ENCODE results near the gene NOP9.
A peak's percentile ranks its signal among the peaks of the same experiment; 100 is the strongest.

Gene NOP9

DNA sequence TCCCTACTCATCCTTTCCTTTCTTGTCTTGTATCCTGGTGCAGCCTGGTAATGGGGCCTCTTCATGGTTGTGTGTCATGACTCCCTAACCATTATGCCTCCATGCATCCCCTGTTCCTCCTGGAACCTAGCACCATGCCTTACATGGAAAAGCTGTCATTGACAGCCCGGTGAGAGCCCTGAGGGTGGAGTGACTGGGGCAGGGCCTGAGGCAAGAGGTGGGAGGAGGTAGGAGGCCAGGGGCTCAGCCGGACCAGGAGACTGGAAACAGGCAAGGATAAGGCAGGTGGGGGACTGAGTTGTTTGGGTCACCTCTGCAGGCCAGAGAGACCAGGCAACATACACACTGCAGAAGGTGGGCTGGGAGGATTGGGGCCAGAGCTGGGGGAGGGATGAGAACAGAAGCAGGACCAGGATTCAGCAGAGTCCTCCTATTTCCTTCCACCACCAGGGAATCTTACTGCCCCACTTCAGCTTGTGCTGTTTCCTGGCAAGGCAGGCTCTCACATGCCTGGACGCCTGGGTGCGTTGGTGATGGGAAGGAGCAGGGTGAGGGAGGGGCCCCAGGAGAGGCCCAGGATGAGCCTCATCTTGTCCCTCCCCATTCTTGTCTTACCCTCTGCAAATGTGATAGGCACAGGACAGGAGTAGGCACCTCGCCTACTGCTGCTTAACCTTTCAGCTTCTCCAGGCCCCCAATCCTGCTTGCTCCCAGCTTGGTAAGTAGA lies 10.1 kb downstream of the NOP9 start, which contains the start of gene LTB4R2:
Gene LTB4R2 (plus strand): TSS at position 603 of the 727 bp plus-strand sequence. CDS start 525 bp downstream, outside the sequence.
- DNase-seq (ENCODE audit: low read depth in 2 of 2), result no peak

DNA sequence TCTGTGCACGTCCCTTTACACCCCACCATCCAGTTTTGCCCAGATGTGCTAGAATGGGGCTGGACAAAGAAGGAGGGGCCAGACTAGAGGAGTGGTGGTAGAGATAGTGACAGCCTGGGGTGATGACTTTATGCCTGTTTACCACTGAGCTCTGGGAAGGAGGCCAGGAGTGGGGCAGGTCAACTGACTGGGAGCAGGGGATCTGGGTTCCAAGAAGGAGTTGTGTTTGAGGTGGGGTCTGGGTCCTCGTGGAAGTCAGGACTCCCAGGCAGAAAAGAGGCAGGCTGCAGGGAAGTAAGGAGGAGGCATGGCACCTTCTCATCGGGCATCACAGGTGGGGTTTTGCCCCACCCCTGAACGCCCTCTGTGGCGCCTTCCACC lies 10.6 kb downstream of the NOP9 start:
- no peak for DNase-seq (ENCODE audit: low read depth in 2 of 2)

DNA sequence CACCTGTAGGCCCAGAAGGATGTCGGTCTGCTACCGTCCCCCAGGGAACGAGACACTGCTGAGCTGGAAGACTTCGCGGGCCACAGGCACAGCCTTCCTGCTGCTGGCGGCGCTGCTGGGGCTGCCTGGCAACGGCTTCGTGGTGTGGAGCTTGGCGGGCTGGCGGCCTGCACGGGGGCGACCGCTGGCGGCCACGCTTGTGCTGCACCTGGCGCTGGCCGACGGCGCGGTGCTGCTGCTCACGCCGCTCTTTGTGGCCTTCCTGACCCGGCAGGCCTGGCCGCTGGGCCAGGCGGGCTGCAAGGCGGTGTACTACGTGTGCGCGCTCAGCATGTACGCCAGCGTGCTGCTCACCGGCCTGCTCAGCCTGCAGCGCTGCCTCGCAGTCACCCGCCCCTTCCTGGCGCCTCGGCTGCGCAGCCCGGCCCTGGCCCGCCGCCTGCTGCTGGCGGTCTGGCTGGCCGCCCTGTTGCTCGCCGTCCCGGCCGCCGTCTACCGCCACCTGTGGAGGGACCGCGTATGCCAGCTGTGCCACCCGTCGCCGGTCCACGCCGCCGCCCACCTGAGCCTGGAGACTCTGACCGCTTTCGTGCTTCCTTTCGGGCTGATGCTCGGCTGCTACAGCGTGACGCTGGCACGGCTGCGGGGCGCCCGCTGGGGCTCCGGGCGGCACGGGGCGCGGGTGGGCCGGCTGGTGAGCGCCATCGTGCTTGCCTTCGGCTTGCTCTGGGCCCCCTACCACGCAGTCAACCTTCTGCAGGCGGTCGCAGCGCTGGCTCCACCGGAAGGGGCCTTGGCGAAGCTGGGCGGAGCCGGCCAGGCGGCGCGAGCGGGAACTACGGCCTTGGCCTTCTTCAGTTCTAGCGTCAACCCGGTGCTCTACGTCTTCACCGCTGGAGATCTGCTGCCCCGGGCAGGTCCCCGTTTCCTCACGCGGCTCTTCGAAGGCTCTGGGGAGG lies 11.3 kb downstream of the NOP9 start, which contains the start of gene LTB4R:
Gene LTB4R (plus strand): TSS at position 857 of the 959 bp plus-strand sequence. CDS start 4,150 bp downstream, outside the sequence.
- peak in 1 of 2 donors; percentile 34 for DNase-seq (ENCODE audit: low read depth in 2 of 2)

DNA sequence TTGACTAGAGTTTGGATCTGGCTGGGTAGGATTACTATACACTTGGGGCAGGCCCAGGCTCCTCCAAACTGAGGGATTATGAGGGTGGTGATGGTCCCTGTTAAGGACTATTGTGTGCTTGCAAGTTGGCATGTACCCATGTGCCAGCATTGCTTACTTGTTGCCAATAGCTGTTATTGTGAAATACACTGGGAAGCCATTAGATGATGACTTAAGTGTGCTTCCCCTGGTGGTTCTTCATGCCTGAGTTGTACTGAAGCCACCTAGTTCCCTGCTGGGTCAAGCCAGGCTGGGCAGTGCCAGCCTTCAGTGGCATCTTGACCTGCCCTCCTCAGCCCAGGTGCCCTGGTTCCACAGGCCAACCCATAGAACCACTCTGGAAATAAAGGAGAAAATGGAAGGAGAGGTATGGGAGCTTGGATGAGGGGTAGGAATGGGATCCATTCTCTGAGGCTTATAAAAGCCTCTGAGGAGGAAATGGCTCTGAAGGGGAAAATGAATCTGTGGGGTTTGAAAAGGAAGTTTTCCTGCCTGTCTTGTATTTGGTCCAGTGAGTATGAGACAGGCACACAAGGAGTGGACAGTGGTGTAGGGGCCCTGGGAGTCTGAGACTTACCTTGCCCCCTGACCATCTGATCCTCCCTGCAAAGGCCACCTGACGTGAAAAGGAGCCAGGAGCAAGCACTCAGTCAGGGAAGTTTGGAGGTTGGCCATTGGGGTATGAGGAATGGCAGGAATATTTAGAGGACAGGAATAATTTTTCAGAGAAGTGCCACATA lies 12.4 kb downstream of the NOP9 start:
- no peak for DNase-seq (ENCODE audit: low read depth in 2 of 2)

DNA sequence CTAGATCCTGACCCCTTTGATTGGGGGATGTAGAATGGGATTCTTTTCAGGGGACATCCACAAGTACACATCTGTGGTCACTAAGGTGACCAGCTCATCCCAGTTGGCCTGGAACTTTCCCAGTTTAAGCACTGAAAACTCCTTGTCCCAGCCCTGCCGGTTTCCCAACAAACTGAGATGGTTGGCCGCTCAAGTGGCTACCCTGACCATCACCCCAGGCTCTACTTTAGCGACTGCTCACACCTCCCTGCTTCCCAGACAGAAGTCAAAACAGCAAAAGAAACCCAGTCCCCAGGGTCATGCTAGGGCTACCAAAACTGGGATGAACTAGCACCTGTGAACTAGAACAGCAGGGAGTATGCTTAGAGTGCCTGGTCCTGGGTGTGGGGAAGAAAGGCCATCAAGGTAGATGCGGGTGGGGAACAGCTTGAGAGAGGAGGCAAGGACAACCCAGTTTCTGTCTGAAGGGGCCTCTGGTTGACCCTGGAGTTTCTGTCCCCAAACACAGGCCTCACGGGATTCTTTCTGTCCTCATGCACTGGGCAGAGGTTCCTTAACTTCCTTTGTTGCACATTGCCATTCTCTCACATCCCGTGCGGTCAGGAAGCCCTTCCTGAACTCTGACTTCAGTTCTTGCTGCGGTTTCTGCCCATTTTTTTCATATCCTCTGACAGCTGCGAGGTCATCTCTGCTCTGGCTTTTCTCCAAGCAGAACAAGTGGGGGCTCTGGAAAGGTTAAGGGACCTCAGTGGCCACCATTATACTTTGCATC lies 13.3 kb downstream of the NOP9 start:
- DNase-seq (ENCODE audit: low read depth in 2 of 2), result no peak

DNA sequence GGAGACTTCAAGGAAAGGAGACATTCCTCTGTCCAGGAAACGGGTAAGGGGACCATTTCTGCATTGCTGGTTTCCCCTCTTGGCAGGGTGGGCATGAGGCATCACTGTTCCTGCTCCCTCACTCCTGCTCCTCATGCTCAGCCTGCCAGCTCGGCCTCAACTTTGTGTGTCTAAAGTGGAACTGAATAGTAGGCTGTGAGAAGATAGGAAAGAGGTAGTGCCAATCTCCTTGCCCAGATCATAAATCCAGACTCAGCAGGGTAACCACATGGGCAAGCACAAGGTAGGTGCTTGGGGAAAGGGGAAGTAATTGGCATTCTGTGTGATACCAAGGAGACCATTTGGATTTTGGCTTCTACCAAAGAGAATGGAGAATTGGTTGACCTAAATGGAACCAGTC lies 14.3 kb downstream of the NOP9 start:
- DNase-seq (ENCODE audit: low read depth in 2 of 2), result no peak

DNA sequence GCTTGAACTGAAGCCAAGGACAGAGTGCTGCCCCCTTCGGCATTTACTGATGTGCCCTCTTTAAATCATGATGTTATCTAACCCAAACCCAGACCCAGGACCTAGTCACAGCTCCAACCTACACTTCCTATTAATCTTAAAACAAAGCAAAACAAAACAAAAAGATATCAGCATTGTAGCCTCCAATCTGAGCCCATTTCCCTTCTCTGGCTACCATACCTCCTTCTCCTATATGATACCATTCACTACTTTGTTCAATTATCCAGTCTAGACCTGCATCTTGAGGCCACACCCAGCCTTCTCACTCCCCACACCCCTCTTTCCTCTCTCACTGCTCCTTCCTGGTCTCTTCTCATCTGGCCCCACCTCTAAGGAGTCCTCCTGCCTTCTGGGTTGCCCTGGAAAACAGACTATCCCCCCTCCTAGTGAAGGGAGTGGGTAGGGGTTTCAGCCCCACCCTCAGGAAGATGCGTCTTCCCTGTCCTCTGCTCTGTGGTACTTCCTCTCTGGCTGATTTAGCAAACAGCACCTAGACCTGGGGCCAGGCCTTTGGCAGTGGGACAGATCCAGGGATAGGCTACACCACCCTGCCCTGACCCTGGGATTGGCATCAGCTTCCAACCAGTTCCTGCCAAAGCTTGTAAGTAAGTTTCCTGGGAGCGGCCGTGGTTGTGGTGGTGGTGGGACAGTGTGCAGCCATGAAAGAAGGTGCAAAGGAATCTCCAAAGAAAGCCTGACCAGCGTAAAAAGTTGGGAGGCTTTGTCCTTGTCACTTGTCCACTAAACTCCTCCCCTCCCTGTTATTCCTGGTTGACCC lies 14.9 kb downstream of the NOP9 start:
- DNase-seq (ENCODE audit: low read depth in 2 of 2), result no peak

DNA sequence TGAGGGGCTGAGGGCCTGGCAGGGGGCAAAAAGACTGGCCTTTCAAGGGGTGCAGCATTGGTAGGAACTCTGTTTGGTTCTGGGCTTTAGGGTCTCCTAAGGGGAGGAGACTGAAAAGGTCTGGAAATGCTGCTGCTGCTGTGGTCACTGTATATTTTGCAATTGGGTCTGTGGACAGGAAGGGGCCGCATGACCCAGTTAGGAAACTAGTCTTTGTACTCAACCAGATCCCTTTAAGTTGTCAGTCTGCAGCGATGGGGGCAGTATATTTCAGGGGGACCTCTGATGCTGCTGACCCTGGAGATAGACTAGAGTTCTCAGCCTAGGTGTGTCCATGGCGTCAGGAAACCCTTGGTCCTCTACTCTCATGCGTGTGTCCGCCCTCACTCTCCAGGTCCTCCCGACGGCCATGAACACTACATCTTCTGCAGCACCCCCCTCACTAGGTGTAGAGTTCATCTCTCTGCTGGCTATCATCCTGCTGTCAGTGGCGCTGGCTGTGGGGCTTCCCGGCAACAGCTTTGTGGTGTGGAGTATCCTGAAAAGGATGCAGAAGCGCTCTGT lies 15.7 kb downstream of the NOP9 start:
- no peak for DNase-seq (ENCODE audit: low read depth in 2 of 2)

DNA sequence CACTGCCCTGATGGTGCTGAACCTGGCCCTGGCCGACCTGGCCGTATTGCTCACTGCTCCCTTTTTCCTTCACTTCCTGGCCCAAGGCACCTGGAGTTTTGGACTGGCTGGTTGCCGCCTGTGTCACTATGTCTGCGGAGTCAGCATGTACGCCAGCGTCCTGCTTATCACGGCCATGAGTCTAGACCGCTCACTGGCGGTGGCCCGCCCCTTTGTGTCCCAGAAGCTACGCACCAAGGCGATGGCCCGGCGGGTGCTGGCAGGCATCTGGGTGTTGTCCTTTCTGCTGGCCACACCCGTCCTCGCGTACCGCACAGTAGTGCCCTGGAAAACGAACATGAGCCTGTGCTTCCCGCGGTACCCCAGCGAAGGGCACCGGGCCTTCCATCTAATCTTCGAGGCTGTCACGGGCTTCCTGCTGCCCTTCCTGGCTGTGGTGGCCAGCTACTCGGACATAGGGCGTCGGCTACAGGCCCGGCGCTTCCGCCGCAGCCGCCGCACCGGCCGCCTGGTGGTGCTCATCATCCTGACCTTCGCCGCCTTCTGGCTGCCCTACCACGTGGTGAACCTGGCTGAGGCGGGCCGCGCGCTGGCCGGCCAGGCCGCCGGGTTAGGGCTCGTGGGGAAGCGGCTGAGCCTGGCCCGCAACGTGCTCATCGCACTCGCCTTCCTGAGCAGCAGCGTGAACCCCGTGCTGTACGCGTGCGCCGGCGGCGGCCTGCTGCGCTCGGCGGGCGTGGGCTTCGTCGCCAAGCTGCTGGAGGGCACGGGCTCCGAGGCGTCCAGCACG lies 16.4 kb downstream of the NOP9 start:
- DNase-seq (ENCODE audit: low read depth in 2 of 2), result no peak

DNA sequence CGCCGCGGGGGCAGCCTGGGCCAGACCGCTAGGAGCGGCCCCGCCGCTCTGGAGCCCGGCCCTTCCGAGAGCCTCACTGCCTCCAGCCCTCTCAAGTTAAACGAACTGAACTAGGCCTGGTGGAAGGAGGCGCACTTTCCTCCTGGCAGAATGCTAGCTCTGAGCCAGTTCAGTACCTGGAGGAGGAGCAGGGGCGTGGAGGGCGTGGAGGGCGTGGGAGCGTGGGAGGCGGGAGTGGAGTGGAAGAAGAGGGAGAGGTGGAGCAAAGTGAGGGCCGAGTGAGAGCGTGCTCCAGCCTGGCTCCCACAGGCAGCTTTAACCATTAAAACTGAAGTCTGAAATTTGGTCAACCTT lies 16.9 kb downstream of the NOP9 start:
- no peak for DNase-seq (ENCODE audit: low read depth in 2 of 2)

DNA sequence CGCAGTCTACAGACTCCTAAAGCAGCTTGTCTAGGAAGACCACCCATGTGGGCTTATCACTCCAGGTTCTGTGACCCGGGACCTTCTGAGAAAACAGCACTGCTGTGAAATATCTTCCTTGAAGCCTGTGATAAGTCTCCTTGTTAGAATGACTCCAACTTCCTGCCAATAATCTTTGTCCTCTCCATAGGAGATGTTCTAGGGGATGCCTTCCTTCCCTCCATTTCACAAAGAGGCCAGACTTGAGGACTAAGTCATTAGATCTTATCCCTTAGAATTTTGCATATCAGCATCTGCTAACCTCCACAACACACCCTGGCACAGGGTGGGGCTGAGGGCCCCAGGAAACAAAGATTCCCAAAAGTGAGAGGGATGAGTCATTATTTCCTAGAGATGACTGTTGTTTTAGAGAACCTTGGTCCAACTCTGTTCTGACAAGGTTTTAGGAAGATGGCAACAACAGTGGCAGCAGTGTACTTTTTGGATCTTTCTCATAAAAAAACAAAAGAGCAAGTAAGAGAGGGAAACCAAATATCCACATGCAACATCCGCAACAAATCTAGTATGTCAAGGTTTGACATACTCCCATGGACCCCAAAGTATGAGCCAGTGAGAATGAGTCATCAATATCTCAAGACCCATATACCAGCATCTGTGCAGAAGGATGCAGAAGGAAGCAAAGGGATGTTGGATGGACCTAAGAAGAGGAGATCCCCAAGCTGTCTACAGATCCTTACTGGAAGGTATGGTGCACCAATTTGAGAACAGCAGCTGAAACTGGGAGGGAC lies 17.7 kb downstream of the NOP9 start:
- DNase-seq (ENCODE audit: low read depth in 2 of 2), result no peak

DNA sequence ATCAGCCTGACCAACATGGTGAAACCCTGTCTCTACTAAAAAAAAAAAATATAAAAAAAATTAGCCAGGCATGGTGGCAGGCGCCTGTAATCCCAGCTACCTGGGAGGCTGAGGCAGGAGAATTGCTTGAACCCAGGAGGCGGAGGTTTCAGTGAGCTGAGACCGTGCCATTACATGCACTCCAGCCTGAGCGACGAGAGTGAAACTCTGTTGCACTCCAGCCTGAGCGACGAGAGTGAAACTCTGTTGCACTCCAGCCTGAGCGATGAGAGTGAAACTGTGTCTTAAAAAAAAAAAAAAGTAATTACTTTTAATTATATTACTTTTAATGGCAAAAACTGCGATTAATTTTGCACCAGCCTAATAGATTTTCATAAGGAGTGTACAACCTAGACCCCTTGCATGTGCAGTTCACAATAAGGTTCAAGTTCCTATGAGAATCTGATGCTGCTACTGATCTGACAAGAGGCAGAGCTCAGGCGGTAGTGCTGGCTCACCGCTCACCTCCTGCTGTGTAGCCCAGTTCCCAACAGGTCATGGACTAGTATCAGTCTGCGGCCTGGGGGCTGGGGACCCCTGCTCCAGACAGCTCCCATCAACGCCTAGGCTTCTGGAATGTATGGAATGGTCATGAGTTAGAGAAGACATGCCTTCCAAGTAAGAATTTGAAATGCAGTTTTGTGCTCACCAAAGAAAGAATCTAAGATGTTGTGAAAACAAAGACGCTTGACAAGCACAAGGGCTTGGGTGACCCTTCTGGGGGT lies 21.7 kb downstream of the NOP9 start:
- DNase-seq (ENCODE audit: low read depth in 2 of 2), result no peak

DNA sequence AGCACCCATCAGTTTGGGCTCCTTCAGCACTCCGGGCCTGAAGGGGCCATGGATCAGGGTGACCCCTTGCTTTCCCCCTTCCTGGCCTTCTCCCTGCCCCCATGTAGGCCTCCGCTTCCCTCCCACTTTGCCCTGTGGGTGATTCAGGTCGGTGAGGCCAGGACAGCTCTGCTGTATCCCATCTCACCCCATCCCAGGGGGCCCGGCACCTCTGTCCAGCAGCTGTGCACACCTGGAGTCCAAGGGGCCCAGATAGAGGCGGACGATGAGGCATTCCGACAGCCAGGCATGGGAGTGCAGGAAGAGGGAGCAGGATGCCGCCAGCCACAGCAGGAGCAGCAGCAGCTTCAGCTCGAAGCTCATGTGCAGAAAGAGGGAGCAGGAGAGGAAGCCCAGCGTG lies 23.0 kb downstream of the NOP9 start:
- no peak for DNase-seq (ENCODE audit: low read depth in 2 of 2)

DNA sequence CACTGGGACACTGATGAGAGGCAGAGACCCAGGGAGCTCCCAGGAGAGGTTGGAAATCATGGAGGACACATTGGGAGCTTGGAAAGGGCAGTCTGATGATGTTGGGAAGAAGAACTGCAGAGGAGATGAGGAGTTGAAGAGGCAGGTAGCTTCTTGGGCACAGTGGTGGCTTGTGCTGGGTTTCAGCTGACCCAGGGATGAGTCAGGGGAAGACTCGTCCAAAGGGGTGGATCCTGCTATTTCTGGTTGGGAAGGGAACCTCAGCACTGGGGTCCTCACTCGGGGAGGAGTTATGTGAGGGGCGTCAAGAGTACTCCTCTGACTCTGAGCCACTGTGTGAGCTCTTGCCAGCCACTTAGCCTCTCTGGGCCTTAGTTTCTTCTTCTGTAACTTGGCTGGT lies 23.7 kb downstream of the NOP9 start:
- no peak for DNase-seq (ENCODE audit: low read depth in 2 of 2)

DNA sequence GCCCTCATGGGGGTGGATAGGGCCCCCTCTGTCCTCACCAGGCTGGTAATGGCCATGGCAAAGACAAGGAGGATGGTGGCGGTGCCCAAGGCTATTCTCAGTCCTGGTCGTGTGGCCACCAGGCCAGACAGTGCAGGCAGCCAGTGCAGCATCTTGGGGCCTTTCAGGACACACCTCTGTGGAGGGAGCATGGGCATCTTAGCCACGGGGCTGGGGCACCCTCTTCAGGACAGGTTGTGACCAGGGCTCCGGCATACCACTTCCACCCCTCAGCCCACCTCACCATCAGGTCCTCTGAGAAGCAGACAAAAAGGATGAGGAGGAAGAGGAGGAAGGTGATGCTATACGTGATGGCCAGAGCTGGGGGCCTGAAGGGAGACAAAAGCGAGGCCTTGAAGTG lies 24.4 kb downstream of the NOP9 start:
- DNase-seq (ENCODE audit: low read depth in 2 of 2), result no peak

DNA sequence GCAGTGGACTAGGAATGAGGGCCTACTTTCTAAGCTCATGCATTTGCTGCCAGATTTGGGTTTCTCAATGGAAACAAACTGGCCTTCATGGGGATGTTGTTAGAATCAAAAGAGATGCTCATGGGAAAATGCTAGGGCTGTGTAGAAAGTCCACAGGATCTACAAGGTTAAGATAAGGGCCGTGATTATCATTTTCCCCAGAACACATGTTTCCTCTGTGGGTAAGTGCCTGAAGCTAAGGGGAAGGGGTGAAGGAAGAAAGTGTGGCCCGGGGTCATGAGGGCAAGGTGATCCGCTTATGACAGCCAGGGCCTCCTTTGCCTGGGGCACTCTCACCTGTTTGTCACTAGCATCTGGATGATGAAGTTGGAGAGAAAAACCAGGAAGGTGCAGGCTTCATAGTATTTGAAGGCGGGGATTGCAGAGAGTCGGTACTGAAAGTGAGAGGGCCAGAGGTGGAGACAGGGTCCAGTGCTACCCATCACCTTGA lies 25.4 kb downstream of the NOP9 start:
- DNase-seq (ENCODE audit: low read depth in 2 of 2), result no peak

DNA sequence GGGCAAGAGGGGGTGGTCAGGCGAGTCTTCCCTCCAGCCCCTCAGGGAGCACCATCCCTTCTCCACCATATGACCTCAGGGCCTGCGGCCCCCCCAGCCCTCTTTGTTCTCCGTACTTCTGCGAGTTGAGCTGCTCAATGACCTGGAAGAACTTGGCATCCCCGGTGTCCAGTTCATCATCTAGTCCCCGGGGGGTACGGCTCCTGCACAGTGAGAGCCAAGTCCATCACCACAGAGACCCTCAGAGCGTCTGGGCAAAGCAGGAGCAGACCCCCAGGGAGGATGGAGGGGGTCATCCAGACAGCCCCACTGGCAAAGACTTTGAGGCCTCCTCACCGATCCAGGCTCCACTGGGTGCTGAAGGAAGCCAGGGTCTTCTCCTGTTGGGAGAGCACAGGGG lies 26.3 kb downstream of the NOP9 start:
- DNase-seq (ENCODE audit: low read depth in 2 of 2), result no peak

DNA sequence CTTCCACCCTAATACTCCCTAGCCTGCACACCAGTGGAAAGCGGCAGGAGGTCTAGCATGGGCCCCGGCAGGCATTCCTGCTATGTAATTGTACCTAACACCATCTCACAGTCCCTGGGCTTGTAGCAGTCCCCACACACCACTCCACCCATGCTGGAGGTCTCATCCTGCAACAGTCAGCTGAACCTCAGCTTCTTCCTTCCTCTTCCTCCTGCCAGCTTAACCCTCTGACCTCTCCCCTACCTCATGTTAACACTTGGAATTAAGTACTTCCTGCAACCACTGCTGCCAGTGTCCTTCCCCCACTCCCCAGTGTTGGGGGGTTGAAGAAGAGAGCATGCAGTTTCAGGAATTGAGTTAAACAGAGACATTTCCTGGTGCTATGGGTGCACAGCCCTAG lies 27.7 kb downstream of the NOP9 start:
- no peak for DNase-seq (ENCODE audit: low read depth in 2 of 2)

Measured in activated CD4-positive, alpha-beta T cell treated with anti-CD3 and anti-CD28 coated beads for 24 hours (primary cell).